SU-DHL-6 (cell line): ENCODE data around the gene EPB41L4A.

Experiments used
- H2AFZ ChIP-seq: fragments of 200-600 bp; sonication (generic); 2 replicates; pipeline ENCODE4 v1.6.1; 2014; ENCODE audit warnings: low read depth, mild to moderate bottlenecking, moderate library complexity, mixed read lengths, antibody characterized with exemption, low read length; ENCODE audit not compliant: severe bottlenecking
- H3F3A ChIP-seq: fragments of 200-600 bp; shearing (Covaris generic); 2 replicates; pipeline ENCODE4 v1.6.0; 2016; ENCODE audit warnings: antibody characterized with exemption, mild to moderate bottlenecking; ENCODE audit not compliant: insufficient read depth
- H3K27ac ChIP-seq: fragments of 200-600 bp; sonication (generic); 2 replicates; pipeline ENCODE4 v1.5.1; 2016; ENCODE audit warnings: low read depth, mild to moderate bottlenecking, low read length, moderate library complexity, mixed read lengths
- H3K27me3 ChIP-seq: fragments of 200-600 bp; sonication (generic), shearing (Covaris generic); 2 replicates; pipeline ENCODE4 v1.6.0; 2014; ENCODE audit warnings: mild to moderate bottlenecking, low read length
- H3K36me3 ChIP-seq: fragments of 200-600 bp; sonication (generic); 2 replicates; pipeline ENCODE4 v1.6.1; 2014; ENCODE audit warnings: mild to moderate bottlenecking, low read length, mixed read lengths
- H3K4me2 ChIP-seq: fragments of 300-600, 200-600 bp; shearing (Covaris generic), sonication (generic); 2 replicates; pipeline ENCODE4 v1.6.0; 2014; ENCODE audit warnings: low read length, low read depth, mild to moderate bottlenecking; ENCODE audit not compliant: poor library complexity, severe bottlenecking
- H3K4me3 ChIP-seq: fragments of 200-600 bp; sonication (generic); 2 replicates; pipeline ENCODE4 v1.5.1; 2014; ENCODE audit warnings: antibody characterized with exemption, low read length, mild to moderate bottlenecking, mixed read lengths; ENCODE audit not compliant: insufficient read depth, poor library complexity, severe bottlenecking
- H3K79me2 ChIP-seq: fragments of 200-600 bp; sonication (generic); 2 replicates; pipeline ENCODE4 v1.6.1; 2014; ENCODE audit warnings: mild to moderate bottlenecking, low read length, moderate library complexity; ENCODE audit not compliant: insufficient read depth
- H3K9ac ChIP-seq: fragments of 200-600 bp; sonication (generic); 2 replicates; pipeline ENCODE4 v1.7.0; 2014; ENCODE audit warnings: mild to moderate bottlenecking, low read length
- H3K9me2 ChIP-seq: fragments of 200-600 bp; sonication (generic); replicated peaks from 2 replicates; pipeline ENCODE4 v1.6.1; 2014; ENCODE audit warnings: low read length; ENCODE audit not compliant: insufficient read depth
- H3K9me3 ChIP-seq: fragments of 200-600 bp; sonication (generic); 2 replicates; pipeline ENCODE4 v1.6.1; 2014; ENCODE audit warnings: low read length, mixed read lengths; ENCODE audit not compliant: insufficient read depth
- H4K20me1 ChIP-seq: fragments of 200-600 bp; sonication (generic); 2 replicates; pipeline ENCODE4 v1.6.1; 2014; ENCODE audit warnings: low read depth, mild to moderate bottlenecking, antibody characterized with exemption, low read length, moderate library complexity, mixed read lengths
- EZH2phosphoT487 ChIP-seq: fragments of 200-600 bp; sonication (generic), shearing (Covaris generic); conservative IDR thresholded peaks from 2 replicates; pipeline ENCODE4 v1.6.1; 2018; ENCODE audit warnings: mild to moderate bottlenecking, antibody characterized with exemption, low read length, moderate library complexity, mixed read lengths
- TF ChIP-seq, protein P1 (sequence below): fragments of 200-600 bp; sonication (generic); IDR thresholded peaks from one replicate; pipeline ENCODE4 v1.5.1; 2017; ENCODE audit warnings: antibody characterized with exemption, mild to moderate bottlenecking, low read length, moderate library complexity; ENCODE audit not compliant: insufficient read depth, poor library complexity, severe bottlenecking

Gene EPB41L4A

DNA sequence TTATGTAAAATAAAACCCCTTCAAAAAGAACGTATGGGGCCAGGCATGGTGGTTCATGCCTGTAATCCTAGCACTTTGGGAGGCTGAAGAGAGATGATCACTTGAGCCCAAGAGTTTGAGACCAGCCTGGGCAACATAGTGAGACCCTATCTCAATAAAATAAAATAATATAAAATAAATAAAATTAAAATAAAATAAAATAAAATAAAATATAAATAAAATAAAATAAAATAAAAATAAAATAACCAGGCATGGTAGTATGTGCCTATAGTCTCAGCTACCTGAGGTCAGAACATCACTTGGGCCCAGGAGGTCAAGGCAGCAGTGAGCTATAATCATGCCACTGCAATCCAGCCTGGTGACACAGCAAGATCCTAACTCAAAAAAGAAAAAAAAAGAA, 185.1 kb downstream of the EPB41L4A start:
- H3K9ac ChIP-seq = no peak overlapping the region
- no peaks in the 10 kb centered on the region for H3F3A ChIP-seq
- no peaks in the 10 kb centered on the region for H3K27me3 ChIP-seq
- no peak overlapping the region for H3K4me2 ChIP-seq
- no peak overlapping the region for H2AFZ ChIP-seq
- no peaks in the 10 kb centered on the region for H3K79me2 ChIP-seq
- no peaks in the 10 kb centered on the region for H3K36me3 ChIP-seq
- H3K9me3 ChIP-seq = no peaks in the 10 kb centered on the region
- H3K27ac ChIP-seq = no peak overlapping the region
- H3K4me3 ChIP-seq = no peak overlapping the region
- TF ChIP-seq, protein P1, sequence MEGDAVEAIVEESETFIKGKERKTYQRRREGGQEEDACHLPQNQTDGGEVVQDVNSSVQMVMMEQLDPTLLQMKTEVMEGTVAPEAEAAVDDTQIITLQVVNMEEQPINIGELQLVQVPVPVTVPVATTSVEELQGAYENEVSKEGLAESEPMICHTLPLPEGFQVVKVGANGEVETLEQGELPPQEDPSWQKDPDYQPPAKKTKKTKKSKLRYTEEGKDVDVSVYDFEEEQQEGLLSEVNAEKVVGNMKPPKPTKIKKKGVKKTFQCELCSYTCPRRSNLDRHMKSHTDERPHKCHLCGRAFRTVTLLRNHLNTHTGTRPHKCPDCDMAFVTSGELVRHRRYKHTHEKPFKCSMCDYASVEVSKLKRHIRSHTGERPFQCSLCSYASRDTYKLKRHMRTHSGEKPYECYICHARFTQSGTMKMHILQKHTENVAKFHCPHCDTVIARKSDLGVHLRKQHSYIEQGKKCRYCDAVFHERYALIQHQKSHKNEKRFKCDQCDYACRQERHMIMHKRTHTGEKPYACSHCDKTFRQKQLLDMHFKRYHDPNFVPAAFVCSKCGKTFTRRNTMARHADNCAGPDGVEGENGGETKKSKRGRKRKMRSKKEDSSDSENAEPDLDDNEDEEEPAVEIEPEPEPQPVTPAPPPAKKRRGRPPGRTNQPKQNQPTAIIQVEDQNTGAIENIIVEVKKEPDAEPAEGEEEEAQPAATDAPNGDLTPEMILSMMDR = no peak
- TF ChIP-seq EZH2phosphoT487 = no peak
- no peaks in the 10 kb centered on the region for H3K9me2 ChIP-seq
- H4K20me1 ChIP-seq = no peaks in the 10 kb centered on the region

DNA sequence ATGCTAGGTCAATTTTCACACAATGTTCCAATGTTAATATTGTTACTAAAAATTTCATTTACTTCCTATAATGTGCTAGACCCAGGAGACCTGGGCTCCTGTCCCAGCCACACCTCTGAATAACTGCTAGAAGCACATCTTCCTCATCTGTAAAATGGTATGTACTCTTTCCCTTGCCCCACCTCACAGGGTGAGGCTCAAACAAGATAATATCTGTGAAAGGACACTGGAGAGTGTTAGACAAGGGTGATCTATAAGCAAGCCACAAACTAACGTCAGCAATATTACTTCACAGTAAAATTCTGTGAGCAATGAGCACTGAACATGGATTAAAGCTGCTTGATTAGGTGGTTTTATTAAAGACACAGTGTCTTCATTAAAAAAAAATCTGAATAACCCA, 186.4 kb downstream of the EPB41L4A start:
- Histone ChIP-seq H3K9me2 (no peaks in the 10 kb centered on the region), H3K4me2 (no peak overlapping the region), H3K9ac (no peak overlapping the region), H3K36me3 (no peaks in the 10 kb centered on the region), H3K27me3 (no peaks in the 10 kb centered on the region), H3F3A (no peaks in the 10 kb centered on the region), H2AFZ (no peak overlapping the region), H3K79me2 (no peaks in the 10 kb centered on the region), H3K9me3 (no peaks in the 10 kb centered on the region), H3K27ac (no peak overlapping the region), H3K4me3 (no peak overlapping the region), H4K20me1 (no peaks in the 10 kb centered on the region)
- TF ChIP-seq, protein P1 = no peak
- TF ChIP-seq EZH2phosphoT487 = no peak

DNA sequence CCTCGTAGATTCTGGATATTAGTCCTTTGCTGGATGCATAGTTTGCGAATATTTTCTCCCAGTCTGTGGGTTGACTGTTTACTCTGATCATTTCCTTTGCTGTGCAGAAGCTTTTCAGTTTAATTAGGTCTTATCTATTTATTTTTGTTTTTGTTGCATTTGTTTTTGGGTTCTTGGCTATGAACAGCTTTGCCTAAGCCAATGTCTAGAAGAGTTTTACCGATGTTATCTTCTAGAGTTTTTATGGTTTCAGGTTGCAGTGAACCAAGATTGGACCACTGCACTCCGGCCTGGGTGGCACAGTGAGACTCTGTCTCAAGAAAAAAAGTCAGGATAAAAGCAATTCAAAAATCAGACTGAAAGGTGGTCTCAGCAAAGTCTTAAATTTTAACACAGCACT, 188.5 kb downstream of the EPB41L4A start:
- Histone ChIP-seq H4K20me1 (no peaks in the 10 kb centered on the region), H3K9me2 (no peaks in the 10 kb centered on the region), H3K27me3 (no peaks in the 10 kb centered on the region), H3K4me2 (no peak overlapping the region), H3K27ac (no peak overlapping the region), H3F3A (no peaks in the 10 kb centered on the region), H3K79me2 (no peaks in the 10 kb centered on the region), H3K4me3 (no peak overlapping the region), H3K9ac (no peak overlapping the region), H3K9me3 (no peaks in the 10 kb centered on the region), H3K36me3 (no peaks in the 10 kb centered on the region), H2AFZ (no peak overlapping the region)
- no peak for TF ChIP-seq EZH2phosphoT487
- TF ChIP-seq, protein P1 = no peak
